ENCODE results near the gene NT5DC3.

NT5DC3 gene

GRCh38 chr12:103809154-103809553 is 31.9 kb downstream of the NT5DC3 start (continued):
- no peak for TF ChIP-seq CSRNP3 (CRISPR knock-in tag; IDR thresholded peaks at IDR 0.05)
- no peak for TF ChIP-seq POU6F1 (CRISPR knock-in tag; IDR thresholded peaks at IDR 0.05; ENCODE audit: borderline replicate concordance, low read depth)
- no peak for TF ChIP-seq ZNF565 (CRISPR knock-in tag; conservative IDR thresholded peaks at IDR 0.05; ENCODE audit: low read depth)
- TF ChIP-seq TOX (CRISPR knock-in tag; IDR thresholded peaks at IDR 0.05; ENCODE audit: borderline replicate concordance), result no peak
- no peak for TF ChIP-seq OSR1 (CRISPR knock-in tag; IDR thresholded peaks at IDR 0.05)
- TF ChIP-seq ZNF70 (CRISPR knock-in tag; IDR thresholded peaks at IDR 0.05), result no peak
- no peak for TF ChIP-seq ZNF8 (CRISPR knock-in tag; IDR thresholded peaks at IDR 0.05)
- no peak for TF ChIP-seq CSDC2 (CRISPR knock-in tag; IDR thresholded peaks at IDR 0.05)

- no peak for ATAC-seq
Observed at GRCh38 chr12:103808239-103808880, 32.7 kb downstream of the NT5DC3 start.

GRCh38 chr12:103807561-103808238 is 33.3 kb downstream of the NT5DC3 start:
- no peak for ATAC-seq
- TF ChIP-seq ZFP30 (CRISPR knock-in tag; IDR thresholded peaks at IDR 0.05), result no peak
- no peak for TF ChIP-seq SNAI2 (CRISPR knock-in tag; IDR thresholded peaks at IDR 0.05)
- TF ChIP-seq ZFP3 (CRISPR knock-in tag; IDR thresholded peaks at IDR 0.05), result no peak
- no peak for TF ChIP-seq ARNTL (CRISPR knock-in tag; IDR thresholded peaks at IDR 0.05; ENCODE audit: borderline replicate concordance, low read depth)
- no peak for TF ChIP-seq TOX (CRISPR knock-in tag; IDR thresholded peaks at IDR 0.05; ENCODE audit: borderline replicate concordance)
- TF ChIP-seq ISL1 (CRISPR knock-in tag; IDR thresholded peaks at IDR 0.05), result no peak
- no peak for TF ChIP-seq BACH2 (CRISPR knock-in tag; IDR thresholded peaks at IDR 0.05; ENCODE audit: borderline replicate concordance)
- no peak for TF ChIP-seq ESRRG (CRISPR knock-in tag; IDR thresholded peaks at IDR 0.05)
- no peak for TF ChIP-seq ZNF70 (CRISPR knock-in tag; IDR thresholded peaks at IDR 0.05)
- no peak for TF ChIP-seq ZNF565 (CRISPR knock-in tag; conservative IDR thresholded peaks at IDR 0.05; ENCODE audit: low read depth)
- TF ChIP-seq PATZ1 (CRISPR knock-in tag; IDR thresholded peaks at IDR 0.05; ENCODE audit: borderline replicate concordance), result no peak
- TF ChIP-seq GLIS3 (CRISPR knock-in tag; IDR thresholded peaks at IDR 0.05), result no peak

More at GRCh38 chr12:103808239-103808880, 32.7 kb downstream of the NT5DC3 start:
- TF ChIP-seq ZNF70 (CRISPR knock-in tag; IDR thresholded peaks at IDR 0.05) (no peak), ARNTL (CRISPR knock-in tag; IDR thresholded peaks at IDR 0.05; ENCODE audit: borderline replicate concordance, low read depth) (no peak), ISL1 (CRISPR knock-in tag; IDR thresholded peaks at IDR 0.05) (no peak), TCF4 (CRISPR knock-in tag; IDR thresholded peaks at IDR 0.05; ENCODE audit: borderline replicate concordance) (no peak), ZNF565 (CRISPR knock-in tag; conservative IDR thresholded peaks at IDR 0.05; ENCODE audit: low read depth) (no peak), PATZ1 (CRISPR knock-in tag; IDR thresholded peaks at IDR 0.05; ENCODE audit: borderline replicate concordance) (no peak), CREB5 (CRISPR knock-in tag; IDR thresholded peaks at IDR 0.05; ENCODE audit: low read depth) (no peak), ESRRG (CRISPR knock-in tag; IDR thresholded peaks at IDR 0.05) (no peak), BACH2 (CRISPR knock-in tag; IDR thresholded peaks at IDR 0.05; ENCODE audit: borderline replicate concordance) (no peak), POU6F1 (CRISPR knock-in tag; IDR thresholded peaks at IDR 0.05; ENCODE audit: borderline replicate concordance, low read depth) (no peak)

Measured in SK-N-SH treated with all-trans-retinoic acid at 6 μM for 48 hours (cell line).